Activated CD8-positive, alpha-beta memory T cell treated with anti-CD3 and anti-CD28 coated beads for 1 hour (primary cell): ENCODE results near the gene DES.

Source experiments
- DNase-seq, 2 donors: peaks; one replicate each; pipeline ENCODE4 v3.0.0-alpha.2; 2020; ENCODE audit warnings: low read depth in 1 of 2; ENCODE audit errors: extremely low read depth in 1 of 2

DES gene

GRCh38 chr2:219419331-219420197 lies 1.4 kb downstream of the DES start:
- no peak for DNase-seq

- DNase-seq, result no peak
Measured at GRCh38 chr2:219420687-219421086, 2.5 kb downstream of the DES start.

- DNase-seq, result no peak
Measured at GRCh38 chr2:219421323-219421722, 3.1 kb downstream of the DES start.

GRCh38 chr2:219422952-219423534 lies 4.9 kb downstream of the DES start:
- no peak for DNase-seq

GRCh38 chr2:219423652-219424377 lies 5.6 kb downstream of the DES start:
- no peak for DNase-seq

- DNase-seq, result no peak
Measured at GRCh38 chr2:219425238-219426067, 7.3 kb downstream of the DES start.

GRCh38 chr2:219426068-219426443 lies 7.9 kb downstream of the DES start:
- DNase-seq, result no peak

GRCh38 chr2:219426534-219427136 lies 8.5 kb downstream of the DES start:
- DNase-seq, result no peak

GRCh38 chr2:219428469-219428868 lies 10.3 kb downstream of the DES start:
- no peak for DNase-seq

GRCh38 chr2:219429958-219430606 lies 11.9 kb downstream of the DES start:
- no peak for DNase-seq

GRCh38 chr2:219430633-219431615 lies 12.7 kb downstream of the DES start:
- DNase-seq, result no peak

GRCh38 chr2:219433666-219434467 lies 15.7 kb downstream of the DES start:
- no peak for DNase-seq

GRCh38 chr2:219434468-219434717 lies 16.2 kb downstream of the DES start:
- no peak for DNase-seq

GRCh38 chr2:219434718-219435525 lies 16.7 kb downstream of the DES start, which contains the start of gene SPEG:
Gene SPEG, plus strand, starts transcription at chr2:219434843. Its CDS starts 135 bp downstream, at chr2:219434978.
- DNase-seq, result no peak

GRCh38 chr2:219435701-219436100 lies 17.5 kb downstream of the DES start:
- DNase-seq, result no peak

- no peak for DNase-seq
Measured at GRCh38 chr2:219436491-219436890, 18.3 kb downstream of the DES start.

- no peak for DNase-seq
Measured at GRCh38 chr2:219437141-219437540, 19.0 kb downstream of the DES start.
